Measurements from ENCODE around the gene MYL4. TPM values are rescaled to one million over a fixed set of nuclear protein-coding genes. Genes with fewer than 3 reads are reported as not detected.

The MYL4 gene
- total and polyA plus RNA-seq, 2 donors (not counting 3 experiments of a cell fraction or from before 2014, with no cell fraction given) = 2.0 to 2.1 TPM

GRCh38 chr17:47201166-47201565 is 8.0 kb upstream of the MYL4 start:
- H3K4me1 ChIP-seq (ENCODE audit: control insufficient read depth, extremely low read depth, insufficient read depth, low read length) = no peaks in the 10 kb centered on the region
- H3K36me3 ChIP-seq (ENCODE audit: control insufficient read depth in 2 of 2, extremely low read depth in 1 of 2, insufficient read depth in 2 of 2, low read length in 2 of 2) = no peaks in the 10 kb centered on the region
- dilution Hi-C loops (cut with MboI; ENCODE audit: extremely low pct_ligation_motif_present, low sequenced_read_pairs) = no loop called here
- no peak overlapping the region for H3K27ac ChIP-seq (ENCODE audit: insufficient read depth, low read depth, low read length)
- no peak overlapping the region for H3K9ac ChIP-seq (replicated peaks; ENCODE audit: extremely low read depth, insufficient read depth, low read length)
- FAIRE-seq (no peak), DNase-seq (ENCODE audit: low read depth, low spot score) (no peak)
- CTCF ChIA-PET = interaction anchor here (1.1 kb wide), 1 partner anchor 12 kb away, joined by 3 read pairs; the partner anchor contains the start of gene CDC27
- H2AFZ ChIP-seq (ENCODE audit: low read depth, low read length) = no peak overlapping the region
- TF ChIP-seq EZH2 (IDR thresholded peaks at IDR 0.05; ENCODE audit: borderline replicate concordance, low read depth, low read length, severe bottlenecking) = no peak
- no peak for TF ChIP-seq GATA2 (IDR thresholded peaks at IDR 0.05; ENCODE audit: insufficient read depth, insufficient read length, low read depth, low read length)
- no peak for TF ChIP-seq CTCF (IDR thresholded peaks at IDR 0.05; ENCODE audit: extremely low read depth in 1 of 2, insufficient read depth in 1 of 2, low read depth in 1 of 2, low read length in 2 of 2)
- TF ChIP-seq POLR2AphosphoS5 (IDR thresholded peaks at IDR 0.05; ENCODE audit: insufficient read depth, low read depth, low read length) = no peak
- TF ChIP-seq JUN (IDR thresholded peaks at IDR 0.05; ENCODE audit: borderline replicate concordance, insufficient read depth, insufficient read length, low read depth) = no peak
- no peak for TF ChIP-seq MYC (IDR thresholded peaks at IDR 0.05; ENCODE audit: low read depth, low read length)
- TF ChIP-seq FOS (IDR thresholded peaks at IDR 0.05; ENCODE audit: borderline replicate concordance, insufficient read depth, low read length) = no peak
- no peak for TF ChIP-seq MAX (IDR thresholded peaks at IDR 0.05; ENCODE audit: insufficient read depth, insufficient read length)
- no peak for TF ChIP-seq POLR2A (IDR thresholded peaks at IDR 0.05; ENCODE audit: low read depth, low read length)
- intact Hi-C loops (cut with micrococcal nuclease) = no loop called here
- H3K4me2 ChIP-seq (ENCODE audit: insufficient read depth, low read length) = no peak overlapping the region
- no peaks in the 10 kb centered on the region for H4K20me1 ChIP-seq (replicated peaks; ENCODE audit: control insufficient read depth, extremely low read depth, insufficient read depth, low read length)
- no peaks in the 10 kb centered on the region for H3K9me1 ChIP-seq (replicated peaks; ENCODE audit: control insufficient read depth, extremely low read depth, insufficient read depth, low read length)
- no peaks in the 10 kb centered on the region for H3K9me3 ChIP-seq (replicated peaks; ENCODE audit: control insufficient read depth, insufficient read depth, low read length)
- no TSS peak for BruUV-seq (replicated peaks)
- no peaks in the 10 kb centered on the region for H3K79me2 ChIP-seq (ENCODE audit: control insufficient read depth, insufficient read depth, low read length)
- H3K27me3 ChIP-seq (ENCODE audit: control insufficient read depth in 2 of 2, insufficient read depth in 2 of 2, low read length in 2 of 2) = no peaks in the 10 kb centered on the region
- no peak overlapping the region for H3K4me3 ChIP-seq (replicated peaks in 1 of 3; ENCODE audit: insufficient read depth in 1 of 3, low read depth in 1 of 3, low read length in 3 of 3)
- POLR2A ChIA-PET = no interaction called here

All from endothelial cell of umbilical vein (primary cell).